ENCODE measurements around the gene SSTR3. TPM values are rescaled to one million over a fixed set of nuclear protein-coding genes. Genes with fewer than 3 reads are reported as not detected.

SSTR3 gene
- total and polyA plus RNA-seq, 4 experiments from 2014 or later, result 0.50 to 9.3 (median 4.8) TPM

- Mint-ChIP-seq H3K27ac (peak overlapping the region in 1 of 7 donors; percentile 87), H3K4me1 (peaks cover 18 to 41% (median 29%) of the 10 kb centered on the region in 4 donors), H3K4me3 (no peak overlapping the region), H3K36me3 (peaks cover 0 to 2% of the 10 kb centered on the region in 2 donors), H3K9me3 (peaks cover 0 to 2% (median 0%) of the 10 kb centered on the region in 8 donors), H3K27me3 (peaks cover 2% of the 10 kb centered on the region in 2 donors)
- no peak for DNase-seq
- H3K27me3 ChIP-seq (ENCODE audit: insufficient read depth, low read length), result no peaks in the 10 kb centered on the region
- H3K9me3 ChIP-seq (ENCODE audit: control insufficient read depth in 1 of 2, low read length in 2 of 2), result no peaks in the 10 kb centered on the region
- peaks cover 41% of the 10 kb centered on the region for H3K4me1 ChIP-seq (ENCODE audit: insufficient read depth, low read length)
- H3K4me3 ChIP-seq (ENCODE audit: low read length in 2 of 2), result no peak overlapping the region
- intact Hi-C loops (cut with micrococcal nuclease), result no loop called here
- POLR2A ChIA-PET (ENCODE audit: partially characterized antibody), result no interaction called here
- CTCF ChIA-PET (ENCODE audit: partially characterized antibody), result interaction anchor here (1.6 kb wide), 1 partner anchor 17 kb away, joined by 4 read pairs; no protein-coding TSS in a partner anchor
- no peak overlapping the region for H3K27ac ChIP-seq (ENCODE audit: low read depth, low read length)
- H3K36me3 ChIP-seq (ENCODE audit: insufficient read depth, low read length), result no peaks in the 10 kb centered on the region
These were observed 30.0 kb downstream of the SSTR3 start for GRCh38 chr22:37182101-37182948.

GRCh38 chr22:37181681-37182080 lies 30.6 kb downstream of the SSTR3 start:
- H3K27me3 ChIP-seq (ENCODE audit: insufficient read depth, low read length), result no peaks in the 10 kb centered on the region
- H3K27ac Mint-ChIP-seq, result peak overlapping the region in 1 of 7 donors; percentile 87

GRCh38 chr22:37180531-37181231 lies 31.6 kb downstream of the SSTR3 start:
- CTCF ChIA-PET (ENCODE audit: partially characterized antibody), result interaction anchor here (1.0 to 1.6 kb wide), 2 partner anchors 10 to 19 kb away, joined by 3 to 4 read pairs; no protein-coding TSS in a partner anchor
- peaks cover 7 to 36% (median 21%) of the 10 kb centered on the region in 4 donors for H3K4me1 Mint-ChIP-seq

More at GRCh38 chr22:37181681-37182080, 30.6 kb downstream of the SSTR3 start:
- H3K4me3 ChIP-seq (ENCODE audit: low read length in 2 of 2), result no peak overlapping the region
- Mint-ChIP-seq H3K4me3 (peak overlapping the region in 1 of 8 donors; percentile 25), H3K9me3 (peaks cover 0 to 2% (median 0%) of the 10 kb centered on the region in 8 donors), H3K36me3 (peaks cover 0 to 2% of the 10 kb centered on the region in 2 donors), H3K27me3 (peaks cover 2% of the 10 kb centered on the region in 2 donors), H3K4me1 (peaks cover 17 to 39% (median 28%) of the 10 kb centered on the region in 4 donors)
- H3K27ac ChIP-seq (ENCODE audit: low read depth, low read length), result no peak overlapping the region
- ChIA-PET POLR2A (ENCODE audit: partially characterized antibody) (no interaction called here), CTCF (ENCODE audit: partially characterized antibody) (interaction anchor here (1.6 kb wide), 1 partner anchor 18 kb away, joined by 4 read pairs; no protein-coding TSS in a partner anchor)
- peaks cover 35% of the 10 kb centered on the region for H3K4me1 ChIP-seq (ENCODE audit: insufficient read depth, low read length)
- H3K9me3 ChIP-seq (ENCODE audit: control insufficient read depth in 1 of 2, low read length in 2 of 2), result no peaks in the 10 kb centered on the region
- intact Hi-C loops (cut with micrococcal nuclease), result no loop called here
- no peaks in the 10 kb centered on the region for H3K36me3 ChIP-seq (ENCODE audit: insufficient read depth, low read length)
- DNase-seq, result no peak

GRCh38 chr22:37179622-37180420 lies 32.5 kb downstream of the SSTR3 start:
- peaks cover 2 to 4% of the 10 kb centered on the region in 2 donors for H3K27me3 Mint-ChIP-seq
- no peak overlapping the region for H3K27ac Mint-ChIP-seq
- CTCF ChIA-PET (ENCODE audit: partially characterized antibody), result interaction anchor here (1.0 kb wide), 1 partner anchor 9 kb away, joined by 3 read pairs; no protein-coding TSS in a partner anchor
- no peak overlapping the region for H3K4me3 Mint-ChIP-seq
- H3K4me1 Mint-ChIP-seq, result peaks cover 4 to 28% (median 15%) of the 10 kb centered on the region in 4 donors
- Histone ChIP-seq H3K36me3 (ENCODE audit: insufficient read depth, low read length) (no peaks in the 10 kb centered on the region), H3K27ac (ENCODE audit: low read depth, low read length) (no peak overlapping the region), H3K9me3 (ENCODE audit: control insufficient read depth in 1 of 2, low read length in 2 of 2) (no peaks in the 10 kb centered on the region), H3K27me3 (ENCODE audit: insufficient read depth, low read length) (no peaks in the 10 kb centered on the region), H3K4me1 (ENCODE audit: insufficient read depth, low read length) (peaks cover 16% of the 10 kb centered on the region), H3K4me3 (ENCODE audit: low read length in 2 of 2) (no peak overlapping the region)
- POLR2A ChIA-PET (ENCODE audit: partially characterized antibody), result interaction anchor here (0.6 to 1.1 kb wide), 3 partner anchors 12 to 58 kb away, joined by 3 read pairs; no protein-coding TSS in a partner anchor
- H3K9me3 Mint-ChIP-seq, result peaks cover 0 to 2% (median 0%) of the 10 kb centered on the region in 8 donors
- intact Hi-C loops (cut with micrococcal nuclease), result no loop called here
- H3K36me3 Mint-ChIP-seq, result peaks cover 0 to 2% of the 10 kb centered on the region in 2 donors
- DNase-seq, result no peak

More at GRCh38 chr22:37180531-37181231, 31.6 kb downstream of the SSTR3 start:
- H3K9me3 Mint-ChIP-seq, result peaks cover 0 to 2% (median 0%) of the 10 kb centered on the region in 8 donors
- POLR2A ChIA-PET (ENCODE audit: partially characterized antibody), result interaction anchor here (0.6 to 1.1 kb wide), 3 partner anchors 11 to 58 kb away, joined by 3 read pairs; no protein-coding TSS in a partner anchor
- no peak overlapping the region for H3K27ac ChIP-seq (ENCODE audit: low read depth, low read length)
- H3K27me3 ChIP-seq (ENCODE audit: insufficient read depth, low read length), result no peaks in the 10 kb centered on the region
- H3K4me1 ChIP-seq (ENCODE audit: insufficient read depth, low read length), result peaks cover 25% of the 10 kb centered on the region
- intact Hi-C loops (cut with micrococcal nuclease), result no loop called here
- H3K9me3 ChIP-seq (ENCODE audit: control insufficient read depth in 1 of 2, low read length in 2 of 2), result no peaks in the 10 kb centered on the region
- peak overlapping the region in 1 of 7 donors; percentile 49 for H3K27ac Mint-ChIP-seq
- no peak for DNase-seq
- peaks cover 2 to 4% of the 10 kb centered on the region in 2 donors for H3K27me3 Mint-ChIP-seq
- peaks cover 0 to 2% of the 10 kb centered on the region in 2 donors for H3K36me3 Mint-ChIP-seq
- H3K4me3 ChIP-seq (ENCODE audit: low read length in 2 of 2), result no peak overlapping the region
- H3K36me3 ChIP-seq (ENCODE audit: insufficient read depth, low read length), result no peaks in the 10 kb centered on the region
- peak overlapping the region in 1 of 8 donors; percentile 25 for H3K4me3 Mint-ChIP-seq

GRCh38 chr22:37179126-37179470 lies 33.2 kb downstream of the SSTR3 start:
- Mint-ChIP-seq H3K4me1 (peaks cover 4 to 24% (median 12%) of the 10 kb centered on the region in 4 donors), H3K27me3 (peaks cover 2 to 4% of the 10 kb centered on the region in 2 donors), H3K36me3 (peaks cover 0 to 2% of the 10 kb centered on the region in 2 donors), H3K9me3 (peaks cover 0 to 5% (median 0%) of the 10 kb centered on the region in 8 donors), H3K4me3 (no peak overlapping the region), H3K27ac (no peak overlapping the region)
- DNase-seq, result no peak
- Histone ChIP-seq H3K27ac (ENCODE audit: low read depth, low read length) (no peak overlapping the region), H3K4me1 (ENCODE audit: insufficient read depth, low read length) (peaks cover 9% of the 10 kb centered on the region), H3K9me3 (ENCODE audit: control insufficient read depth in 1 of 2, low read length in 2 of 2) (no peaks in the 10 kb centered on the region), H3K4me3 (ENCODE audit: low read length in 2 of 2) (no peak overlapping the region), H3K36me3 (ENCODE audit: insufficient read depth, low read length) (no peaks in the 10 kb centered on the region), H3K27me3 (ENCODE audit: insufficient read depth, low read length) (no peaks in the 10 kb centered on the region)
- CTCF ChIA-PET (ENCODE audit: partially characterized antibody), result interaction anchor here (1.5 kb wide), 1 partner anchor 19 kb away, joined by 3 read pairs; no protein-coding TSS in a partner anchor
- POLR2A ChIA-PET (ENCODE audit: partially characterized antibody), result interaction anchor here (1.2 kb wide), 1 partner anchor 29 kb away, joined by 3 read pairs; the partner anchor contains the start of gene IL2RB
- intact Hi-C loops (cut with micrococcal nuclease), result no loop called here

GRCh38 chr22:37178350-37179125 lies 33.7 kb downstream of the SSTR3 start:
- Histone ChIP-seq H3K4me1 (ENCODE audit: insufficient read depth, low read length) (peaks cover 4% of the 10 kb centered on the region), H3K36me3 (ENCODE audit: insufficient read depth, low read length) (no peaks in the 10 kb centered on the region), H3K27ac (ENCODE audit: low read depth, low read length) (no peak overlapping the region), H3K9me3 (ENCODE audit: control insufficient read depth in 1 of 2, low read length in 2 of 2) (no peaks in the 10 kb centered on the region), H3K4me3 (ENCODE audit: low read length in 2 of 2) (no peak overlapping the region), H3K27me3 (ENCODE audit: insufficient read depth, low read length) (no peaks in the 10 kb centered on the region)
- ChIA-PET CTCF (ENCODE audit: partially characterized antibody) (interaction anchor here (1.5 kb wide), 1 partner anchor 19 kb away, joined by 3 read pairs; no protein-coding TSS in a partner anchor), POLR2A (ENCODE audit: partially characterized antibody) (interaction anchor here (0.9 to 1.8 kb wide), 5 partner anchors 12 to 57 kb away, joined by 3 to 6 read pairs (median 4); partner anchors contain the start of gene IL2RB)
- Mint-ChIP-seq H3K4me1 (peaks cover 2 to 21% (median 10%) of the 10 kb centered on the region in 4 donors), H3K9me3 (peaks cover 0 to 5% (median 0%) of the 10 kb centered on the region in 8 donors), H3K27ac (no peak overlapping the region), H3K27me3 (peaks cover 2 to 4% of the 10 kb centered on the region in 2 donors), H3K36me3 (peaks cover 0 to 2% of the 10 kb centered on the region in 2 donors), H3K4me3 (no peak overlapping the region)
- no peak for DNase-seq
- intact Hi-C loops (cut with micrococcal nuclease), result no loop called here

All from CD4-positive, alpha-beta memory T cell (primary cell).